ENCODE measurements around the gene PRKACA. TPM values are rescaled to one million over a fixed set of nuclear protein-coding genes. Genes with fewer than 3 reads are reported as not detected.
"Not testable (repeated sequence)": the region's sequence is repeated elsewhere in the genome, so short reads cannot be mapped to it uniquely, and the experiment has no call there.

PRKACA gene
- total and polyA plus RNA-seq, 2 donors (not counting 3 experiments of a cell fraction or from before 2014, with no cell fraction given): 44.2 to 97.5 TPM

- no peaks in the 10 kb centered on the region for H4K20me1 ChIP-seq (replicated peaks; ENCODE audit: control insufficient read depth, extremely low read depth, insufficient read depth, low read length)
- no peaks in the 10 kb centered on the region for H3K36me3 ChIP-seq (ENCODE audit: control insufficient read depth in 2 of 2, extremely low read depth in 1 of 2, insufficient read depth in 2 of 2, low read length in 2 of 2)
- no peak overlapping the region for H3K4me2 ChIP-seq (ENCODE audit: insufficient read depth, low read length)
- no peaks in the 10 kb centered on the region for H3K4me1 ChIP-seq (ENCODE audit: control insufficient read depth, extremely low read depth, insufficient read depth, low read length)
- no peak overlapping the region for H3K9ac ChIP-seq (replicated peaks; ENCODE audit: extremely low read depth, insufficient read depth, low read length)
- TF ChIP-seq POLR2AphosphoS5 (IDR thresholded peaks at IDR 0.05; ENCODE audit: insufficient read depth, low read depth, low read length): no peak
- TF ChIP-seq FOS (IDR thresholded peaks at IDR 0.05; ENCODE audit: borderline replicate concordance, insufficient read depth, low read length): no peak
- TF ChIP-seq POLR2A (IDR thresholded peaks at IDR 0.05; ENCODE audit: low read depth, low read length): no peak
- peak; percentile 83 to 91 for TF ChIP-seq CTCF (IDR thresholded peaks at IDR 0.05; ENCODE audit: extremely low read depth in 1 of 2, insufficient read depth in 1 of 2, low read depth in 1 of 2, low read length in 2 of 2)
- TF ChIP-seq GATA2 (IDR thresholded peaks at IDR 0.05; ENCODE audit: insufficient read depth, insufficient read length, low read depth, low read length): no peak
- no peak for TF ChIP-seq MYC (IDR thresholded peaks at IDR 0.05; ENCODE audit: low read depth, low read length)
- ChIA-PET POLR2A (no interaction called here), CTCF (interaction anchor here (0.7 to 6.4 kb wide), 14 partner anchors 9 to 170 kb away, joined by 3 to 58 read pairs (median 4); partner anchors contain the start of genes DCAF15, IL27RA and MISP3)
- H3K27ac ChIP-seq (ENCODE audit: insufficient read depth, low read depth, low read length): no peak overlapping the region
- dilution Hi-C loops (cut with MboI; ENCODE audit: extremely low pct_ligation_motif_present, low sequenced_read_pairs): no loop called here
- no peaks in the 10 kb centered on the region for H3K9me3 ChIP-seq (replicated peaks; ENCODE audit: control insufficient read depth, insufficient read depth, low read length)
- H3K79me2 ChIP-seq (ENCODE audit: control insufficient read depth, insufficient read depth, low read length): no peaks in the 10 kb centered on the region
- H2AFZ ChIP-seq (ENCODE audit: low read depth, low read length): no peak overlapping the region
- no peaks in the 10 kb centered on the region for H3K27me3 ChIP-seq (ENCODE audit: control insufficient read depth in 2 of 2, insufficient read depth in 2 of 2, low read length in 2 of 2)
- peak; percentile 81 for FAIRE-seq
- H3K9me1 ChIP-seq (replicated peaks; ENCODE audit: control insufficient read depth, extremely low read depth, insufficient read depth, low read length): no peaks in the 10 kb centered on the region
- BruUV-seq (replicated peaks): no TSS peak
- no peak overlapping the region for H3K4me3 ChIP-seq (replicated peaks in 1 of 3; ENCODE audit: insufficient read depth in 1 of 3, low read depth in 1 of 3, low read length in 3 of 3)
- peak; percentile 35 for DNase-seq (ENCODE audit: low read depth, low spot score)
- intact Hi-C loops (cut with micrococcal nuclease): loop anchor here (10.0 kb wide), 1 partner anchor 454 kb away; no protein-coding TSS in a partner anchor
Measured at GRCh38 chr19:14048443-14049153, 69.0 kb downstream of the PRKACA start.

GRCh38 chr19:14047866-14048265, 69.7 kb downstream of the PRKACA start:
- H3K9ac ChIP-seq (replicated peaks; ENCODE audit: extremely low read depth, insufficient read depth, low read length); H3K4me2 ChIP-seq (ENCODE audit: insufficient read depth, low read length); H3K4me3 ChIP-seq (replicated peaks in 1 of 3; ENCODE audit: insufficient read depth in 1 of 3, low read depth in 1 of 3, low read length in 3 of 3); FAIRE-seq; H4K20me1 ChIP-seq (replicated peaks; ENCODE audit: control insufficient read depth, extremely low read depth, insufficient read depth, low read length); DNase-seq (ENCODE audit: low read depth, low spot score); H2AFZ ChIP-seq (ENCODE audit: low read depth, low read length); H3K27me3 ChIP-seq (ENCODE audit: control insufficient read depth in 2 of 2, insufficient read depth in 2 of 2, low read length in 2 of 2); H3K36me3 ChIP-seq (ENCODE audit: control insufficient read depth in 2 of 2, extremely low read depth in 1 of 2, insufficient read depth in 2 of 2, low read length in 2 of 2); H3K27ac ChIP-seq (ENCODE audit: insufficient read depth, low read depth, low read length); dilution Hi-C loops (cut with MboI; ENCODE audit: extremely low pct_ligation_motif_present, low sequenced_read_pairs); H3K4me1 ChIP-seq (ENCODE audit: control insufficient read depth, extremely low read depth, insufficient read depth, low read length); H3K9me1 ChIP-seq (replicated peaks; ENCODE audit: control insufficient read depth, extremely low read depth, insufficient read depth, low read length); BruUV-seq (replicated peaks); H3K79me2 ChIP-seq (ENCODE audit: control insufficient read depth, insufficient read depth, low read length); H3K9me3 ChIP-seq (replicated peaks; ENCODE audit: control insufficient read depth, insufficient read depth, low read length): not testable (repeated sequence)
- ChIA-PET POLR2A (interaction anchor here (0.6 kb wide), 1 partner anchor 211 kb away, joined by 5 read pairs; no protein-coding TSS in a partner anchor), CTCF (interaction anchor here (0.7 to 6.4 kb wide), 13 partner anchors 9 to 169 kb away, joined by 3 to 58 read pairs (median 4); partner anchors contain the start of genes DCAF15, IL27RA and MISP3)
- intact Hi-C loops (cut with micrococcal nuclease): loop anchor here (10.0 kb wide), 1 partner anchor 453 kb away; no protein-coding TSS in a partner anchor

Data from endothelial cell of umbilical vein (primary cell).